HG03571 (cell line): Measurements from ENCODE around the gene PTPRD.

ENCODE experiments used
- ATAC-seq: cut with Tn5 transposase; IDR thresholded peaks from one replicate; pipeline ENCODE4 v1.9.1; 2021; ENCODE audit not compliant: unreplicated experiment

The PTPRD gene

GRCh38 chr9:8514760-8515159 lies 2098.0 kb downstream of the PTPRD start:
- no peak for ATAC-seq

GRCh38 chr9:8508671-8509290 lies 2104.0 kb downstream of the PTPRD start:
- no peak for ATAC-seq

GRCh38 chr9:8494571-8494970 lies 2118.2 kb downstream of the PTPRD start:
- no peak for ATAC-seq

GRCh38 chr9:8492679-8493078 lies 2120.1 kb downstream of the PTPRD start:
- ATAC-seq = no peak

GRCh38 chr9:8492024-8492423 lies 2120.8 kb downstream of the PTPRD start:
- ATAC-seq = no peak

- no peak for ATAC-seq
These were observed 2121.2 kb downstream of the PTPRD start for GRCh38 chr9:8491563-8491962.

GRCh38 chr9:8489835-8490234 lies 2123.0 kb downstream of the PTPRD start:
- no peak for ATAC-seq

GRCh38 chr9:8486095-8486494 lies 2126.7 kb downstream of the PTPRD start:
- ATAC-seq = no peak

- no peak for ATAC-seq
These were observed 2128.1 kb downstream of the PTPRD start for GRCh38 chr9:8484597-8485191.

GRCh38 chr9:8477450-8477849 lies 2135.4 kb downstream of the PTPRD start:
- ATAC-seq = no peak

- no peak for ATAC-seq
These were observed 2137.9 kb downstream of the PTPRD start for GRCh38 chr9:8474937-8475336.

- ATAC-seq = no peak
These were observed 2139.4 kb downstream of the PTPRD start for GRCh38 chr9:8473244-8474020.

GRCh38 chr9:8468045-8468637 lies 2144.7 kb downstream of the PTPRD start:
- no peak for ATAC-seq

GRCh38 chr9:8457816-8458215 lies 2155.0 kb downstream of the PTPRD start:
- no peak for ATAC-seq

GRCh38 chr9:8457055-8457454 lies 2155.7 kb downstream of the PTPRD start:
- ATAC-seq = no peak

GRCh38 chr9:8456344-8456743 lies 2156.5 kb downstream of the PTPRD start:
- no peak for ATAC-seq

GRCh38 chr9:8450810-8451545 lies 2161.8 kb downstream of the PTPRD start:
- ATAC-seq = no peak

- ATAC-seq = no peak
These were observed 2164.6 kb downstream of the PTPRD start for GRCh38 chr9:8448226-8448625.

- ATAC-seq = no peak
These were observed 2165.2 kb downstream of the PTPRD start for GRCh38 chr9:8447601-8448000.

GRCh38 chr9:8437876-8438275 lies 2174.9 kb downstream of the PTPRD start:
- ATAC-seq = no peak

- no peak for ATAC-seq
These were observed 2175.5 kb downstream of the PTPRD start for GRCh38 chr9:8437259-8437658.
